GM12875 (cell line): ENCODE measurements around the gene GSTM4.

ENCODE experiments used
- H3K4me3 ChIP-seq: one replicate; pipeline ENCODE4 v1.5.1; 2011; ENCODE audit warnings: low read depth, low read length, control low read depth
- CTCF ChIP-seq: IDR thresholded peaks from 2 replicates; pipeline ENCODE4 v1.5.1; 2011; ENCODE audit warnings: low read depth, mild to moderate bottlenecking, control low read depth, inconsistent platforms, low read length, moderate library complexity, borderline replicate concordance; ENCODE audit not compliant: insufficient read depth

Gene GSTM4

GRCh38 chr1:109641861-109642260 is 14.0 kb upstream of the GSTM4 start:
- H3K4me3 ChIP-seq, result no peak overlapping the region
- no peak for TF ChIP-seq CTCF

GRCh38 chr1:109642626-109643025 is 13.3 kb upstream of the GSTM4 start:
- no peak for TF ChIP-seq CTCF
- H3K4me3 ChIP-seq, result no peak overlapping the region

- peak; percentile 93 for TF ChIP-seq CTCF
- no peak overlapping the region for H3K4me3 ChIP-seq
Measured at GRCh38 chr1:109643385-109644230, 12.3 kb upstream of the GSTM4 start.

- no peak overlapping the region for H3K4me3 ChIP-seq
- TF ChIP-seq CTCF, result no peak
Measured at GRCh38 chr1:109644670-109645069, 11.2 kb upstream of the GSTM4 start.

- TF ChIP-seq CTCF, result no peak
- H3K4me3 ChIP-seq, result no peak overlapping the region
Measured at GRCh38 chr1:109649491-109649914, 6.4 kb upstream of the GSTM4 start.

GRCh38 chr1:109650609-109651008 is 5.3 kb upstream of the GSTM4 start:
- TF ChIP-seq CTCF, result no peak
- no peak overlapping the region for H3K4me3 ChIP-seq

- TF ChIP-seq CTCF, result no peak
- H3K4me3 ChIP-seq, result no peak overlapping the region
Measured at GRCh38 chr1:109652402-109652801, 3.5 kb upstream of the GSTM4 start.
